HG02885 (cell line): Measurements from ENCODE around the gene MT1HL1.
"Not testable (repeated sequence)": the region's sequence is repeated elsewhere in the genome, so short reads cannot be mapped to it uniquely, and the experiment has no call there.

Source experiments
- ATAC-seq: cut with Tn5 transposase; IDR thresholded peaks from one replicate; pipeline ENCODE4 v1.9.1; 2021; ENCODE audit warnings: mild to moderate bottlenecking; ENCODE audit not compliant: unreplicated experiment, poor library complexity

MT1HL1 gene

GRCh38 chr1:236981431-236981830 is 22.8 kb downstream of the MT1HL1 start:
- not testable (repeated sequence) for ATAC-seq

GRCh38 chr1:236980673-236981072 is 23.6 kb downstream of the MT1HL1 start:
- ATAC-seq, result no peak

DNA sequence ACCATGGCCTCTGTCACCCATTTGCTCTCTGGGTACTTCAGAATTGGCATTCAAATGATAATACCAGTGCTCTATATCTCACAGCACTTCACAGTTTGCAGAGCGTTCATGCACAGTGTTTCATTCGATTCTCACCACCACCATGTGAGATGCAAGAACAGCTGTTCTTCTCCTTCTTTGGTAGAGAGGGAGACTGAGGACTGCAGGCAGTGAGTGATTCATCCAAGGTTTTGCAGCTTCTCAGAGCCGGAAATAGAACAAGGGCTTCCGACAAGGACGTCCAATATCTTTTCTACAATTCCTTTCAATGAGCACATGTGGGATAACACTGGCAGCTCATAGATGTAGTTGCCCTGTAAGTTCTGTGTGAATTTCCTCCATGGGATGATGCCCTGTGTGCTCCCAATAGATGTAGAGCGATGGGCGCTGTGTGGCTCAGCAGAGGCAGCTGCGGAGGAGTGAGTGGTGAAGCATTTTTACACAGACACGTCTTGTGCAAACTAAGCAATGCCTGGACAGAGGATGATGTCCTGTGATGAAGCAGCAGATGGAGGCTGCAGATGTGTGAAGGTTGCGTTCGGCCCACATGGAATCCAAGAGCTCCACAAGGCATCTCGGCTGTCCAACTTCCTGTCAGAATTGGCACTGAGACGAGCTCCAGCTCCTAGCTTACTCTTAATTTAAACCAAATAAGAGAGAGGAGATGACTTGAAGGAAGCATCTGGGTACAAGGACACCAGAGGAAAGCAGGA is 24.9 kb downstream of the MT1HL1 start:
- ATAC-seq, result no peak

- no peak for ATAC-seq
Observed at GRCh38 chr1:236978740-236979139, 25.5 kb downstream of the MT1HL1 start.

GRCh38 chr1:236975461-236975860 is 28.8 kb downstream of the MT1HL1 start:
- ATAC-seq, result no peak

GRCh38 chr1:236974025-236974424 is 30.2 kb downstream of the MT1HL1 start:
- ATAC-seq, result not testable (repeated sequence)

DNA sequence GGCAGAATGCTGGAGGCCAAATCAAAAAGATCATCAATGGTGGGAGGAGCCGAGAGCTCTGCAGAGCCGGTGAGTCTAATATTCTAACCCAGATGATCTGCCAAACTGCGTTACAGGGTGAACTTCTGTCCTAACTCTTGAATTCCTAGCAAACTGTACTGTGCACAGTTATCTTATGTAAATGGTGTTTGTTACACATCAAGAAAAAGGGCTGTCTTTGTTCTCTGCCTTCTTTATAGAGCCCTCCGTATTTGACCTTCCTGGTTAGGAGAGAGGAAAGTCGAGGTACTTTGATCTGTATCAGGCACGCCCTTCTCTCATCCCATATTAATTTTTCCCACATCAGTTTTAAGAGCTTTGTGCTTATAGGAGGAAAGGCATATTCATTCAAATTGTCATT is 37.6 kb downstream of the MT1HL1 start:
- ATAC-seq, result no peak

- ATAC-seq, result no peak
Observed at GRCh38 chr1:236963920-236964319, 40.3 kb downstream of the MT1HL1 start.

- no peak for ATAC-seq
Observed at GRCh38 chr1:236959112-236959511, 45.1 kb downstream of the MT1HL1 start.

DNA sequence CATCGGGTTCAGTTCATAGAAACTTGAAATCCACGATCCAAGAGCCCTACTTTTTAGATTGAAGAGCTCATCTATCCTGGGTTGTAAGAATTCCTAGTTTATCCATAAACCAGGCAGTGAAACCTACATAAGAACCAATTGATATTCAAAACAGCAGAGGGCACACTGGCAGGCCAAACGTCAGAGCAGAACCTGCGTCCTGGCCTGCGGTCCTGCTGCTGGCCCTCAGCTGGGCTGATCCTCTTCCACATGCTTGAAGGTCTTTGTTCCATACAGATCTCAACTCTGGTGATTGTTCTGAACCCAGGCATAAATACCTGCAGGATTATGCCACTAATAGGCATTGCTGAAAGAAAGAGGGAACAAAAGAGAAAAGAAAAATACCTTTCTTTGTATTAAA is 47.0 kb downstream of the MT1HL1 start:
- ATAC-seq, result no peak
